Measurements from ENCODE around the gene RALB.
A peak's percentile ranks its signal among the peaks of the same experiment; 100 is the strongest.
"Not testable (repeated sequence)": the region's sequence is repeated elsewhere in the genome, so short reads cannot be mapped to it uniquely, and the experiment has no call there.

The RALB gene

DNA sequence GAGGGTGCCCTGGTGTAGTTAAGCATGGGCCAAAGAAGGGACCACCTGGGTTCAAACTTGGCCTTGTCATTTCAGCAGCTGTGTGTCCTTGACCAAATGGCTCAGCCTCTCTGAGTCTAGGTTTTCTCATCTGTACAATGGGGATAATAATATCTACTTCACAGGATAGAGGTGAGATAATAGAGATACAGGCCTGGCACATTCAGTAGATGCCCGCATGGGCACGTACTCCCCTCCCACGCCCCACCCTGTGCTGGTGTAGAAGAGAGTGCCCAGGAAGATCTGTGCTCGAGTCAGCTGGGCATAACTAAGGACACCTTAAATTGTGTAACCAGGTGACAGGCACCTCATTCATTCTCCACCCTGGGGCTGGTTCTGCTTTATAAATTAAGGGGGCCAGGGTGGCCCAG, 21.1 kb upstream of the RALB start:
- TF ChIP-seq, protein P1, sequence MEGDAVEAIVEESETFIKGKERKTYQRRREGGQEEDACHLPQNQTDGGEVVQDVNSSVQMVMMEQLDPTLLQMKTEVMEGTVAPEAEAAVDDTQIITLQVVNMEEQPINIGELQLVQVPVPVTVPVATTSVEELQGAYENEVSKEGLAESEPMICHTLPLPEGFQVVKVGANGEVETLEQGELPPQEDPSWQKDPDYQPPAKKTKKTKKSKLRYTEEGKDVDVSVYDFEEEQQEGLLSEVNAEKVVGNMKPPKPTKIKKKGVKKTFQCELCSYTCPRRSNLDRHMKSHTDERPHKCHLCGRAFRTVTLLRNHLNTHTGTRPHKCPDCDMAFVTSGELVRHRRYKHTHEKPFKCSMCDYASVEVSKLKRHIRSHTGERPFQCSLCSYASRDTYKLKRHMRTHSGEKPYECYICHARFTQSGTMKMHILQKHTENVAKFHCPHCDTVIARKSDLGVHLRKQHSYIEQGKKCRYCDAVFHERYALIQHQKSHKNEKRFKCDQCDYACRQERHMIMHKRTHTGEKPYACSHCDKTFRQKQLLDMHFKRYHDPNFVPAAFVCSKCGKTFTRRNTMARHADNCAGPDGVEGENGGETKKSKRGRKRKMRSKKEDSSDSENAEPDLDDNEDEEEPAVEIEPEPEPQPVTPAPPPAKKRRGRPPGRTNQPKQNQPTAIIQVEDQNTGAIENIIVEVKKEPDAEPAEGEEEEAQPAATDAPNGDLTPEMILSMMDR (IDR thresholded peaks at IDR 0.05; ENCODE audit: low read depth, low read length) = no peak
- H3K4me3 ChIP-seq (ENCODE audit: low read depth, low read length) = no peak overlapping the region
- DNase-seq (ENCODE audit: low read depth, low spot score) = no peak
- in situ Hi-C loops (cut with HindIII; ENCODE audit: low sequenced_read_pairs) = no loop called here

DNA sequence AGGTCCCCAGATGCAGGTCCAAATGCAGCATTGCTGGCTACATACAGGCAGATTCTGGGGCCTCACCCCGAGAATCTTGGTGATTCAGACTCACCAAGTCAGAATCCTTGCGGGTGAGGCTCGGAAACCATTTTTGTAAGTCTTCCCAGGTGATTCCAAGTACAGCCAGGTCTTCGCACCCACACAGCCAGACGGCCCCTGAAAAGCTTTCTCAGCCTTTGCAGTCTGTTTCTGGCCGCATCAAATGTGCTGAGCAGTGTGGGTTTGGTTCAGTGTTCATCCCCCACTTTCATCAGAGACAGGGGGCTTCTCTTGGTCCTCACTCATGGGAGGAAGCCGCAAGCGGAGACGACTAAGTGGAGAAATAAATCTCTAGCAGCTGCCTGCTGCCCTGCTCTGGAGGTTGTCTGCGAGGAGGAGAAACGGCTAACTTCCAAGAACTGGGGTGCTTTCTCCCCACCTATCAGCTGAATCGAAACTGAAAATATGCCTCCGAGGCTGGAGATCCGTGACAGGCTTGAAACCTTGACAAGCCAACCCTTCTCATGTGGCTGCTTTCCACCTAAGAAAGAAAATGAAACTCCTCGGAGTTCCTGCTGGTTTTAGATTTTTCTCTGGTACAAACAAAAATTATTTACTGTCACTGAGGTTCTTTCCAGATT, 20.5 kb upstream of the RALB start:
- TF ChIP-seq, protein P1 (IDR thresholded peaks at IDR 0.05; ENCODE audit: low read depth, low read length) = no peak
- no peak for DNase-seq (ENCODE audit: low read depth, low spot score)
- in situ Hi-C loops (cut with HindIII; ENCODE audit: low sequenced_read_pairs) = no loop called here
- peak overlapping the region; percentile 8 for H3K4me3 ChIP-seq (ENCODE audit: low read depth, low read length)

DNA sequence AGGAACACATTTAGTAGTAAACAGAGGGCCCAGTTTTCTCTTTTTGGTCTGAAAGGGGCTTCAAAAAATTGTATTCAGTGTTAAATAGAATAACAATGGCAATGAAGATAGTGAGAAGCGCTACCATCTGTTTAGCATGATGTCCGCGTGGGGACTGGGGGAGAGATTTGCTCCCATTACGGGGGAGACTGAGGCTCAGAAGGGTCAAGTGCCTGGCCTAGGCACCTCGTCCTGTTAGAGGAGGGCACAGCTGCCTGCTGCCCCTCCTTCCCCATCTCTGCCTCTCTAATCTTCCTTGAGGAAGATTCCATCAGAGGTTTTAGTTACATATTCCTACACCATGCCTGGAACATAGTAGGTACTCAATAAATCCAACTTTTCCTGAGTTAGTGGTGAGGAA, 19.4 kb upstream of the RALB start:
- TF ChIP-seq, protein P1 (IDR thresholded peaks at IDR 0.05; ENCODE audit: low read depth, low read length) = no peak
- no peak for DNase-seq (ENCODE audit: low read depth, low spot score)

DNA sequence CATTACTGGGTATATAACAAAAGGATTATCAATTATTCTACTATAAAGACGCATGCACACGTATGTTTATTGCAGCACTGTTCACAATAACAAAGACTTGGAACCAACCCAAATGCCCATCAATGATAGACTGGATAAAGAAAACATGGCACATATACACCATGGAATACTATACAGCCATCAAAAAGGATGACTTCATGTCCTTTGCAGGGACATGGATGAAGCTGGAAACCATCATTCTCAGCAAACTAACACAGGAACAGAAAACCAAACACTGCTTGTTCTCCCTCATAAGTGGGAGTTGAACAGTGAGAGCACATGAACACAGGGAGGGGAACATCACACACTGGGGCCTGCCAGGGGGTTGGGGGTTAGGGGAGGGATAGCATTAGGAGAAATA, 17.5 kb upstream of the RALB start:
- H3K4me3 ChIP-seq (ENCODE audit: low read depth, low read length); DNase-seq (ENCODE audit: low read depth, low spot score); in situ Hi-C loops (cut with HindIII; ENCODE audit: low sequenced_read_pairs): not testable (repeated sequence)

More for the DNA sequence above, 19.4 kb upstream of the RALB start:
- in situ Hi-C loops (cut with HindIII; ENCODE audit: low sequenced_read_pairs) = no loop called here
- no peak overlapping the region for H3K4me3 ChIP-seq (ENCODE audit: low read depth, low read length)

DNA sequence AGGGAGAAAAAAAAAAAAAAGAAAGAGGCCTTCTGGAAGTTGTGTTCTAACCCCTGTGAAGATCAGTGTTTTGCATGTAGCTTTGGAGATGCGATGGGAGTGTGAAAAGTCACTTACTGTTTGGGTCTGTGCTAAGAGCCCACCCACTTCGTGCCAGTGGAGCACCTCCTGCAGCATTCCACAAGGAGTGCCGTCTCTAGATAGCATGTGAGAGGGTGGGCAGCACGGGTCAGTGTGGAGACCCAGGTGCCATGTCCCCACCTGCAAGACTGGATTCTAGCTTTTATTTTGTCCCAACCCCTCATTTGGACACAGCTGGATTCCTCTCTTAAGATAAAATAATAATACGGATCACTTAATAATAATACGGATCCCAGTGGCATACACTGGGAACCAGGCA, 17.0 kb upstream of the RALB start:
- DNase-seq (ENCODE audit: low read depth, low spot score) = no peak
- TF ChIP-seq, protein P1 (IDR thresholded peaks at IDR 0.05; ENCODE audit: low read depth, low read length) = no peak
- no peak overlapping the region for H3K4me3 ChIP-seq (ENCODE audit: low read depth, low read length)
- in situ Hi-C loops (cut with HindIII; ENCODE audit: low sequenced_read_pairs) = no loop called here

- TF ChIP-seq, protein P1 (IDR thresholded peaks at IDR 0.05; ENCODE audit: low read depth, low read length) = no peak
- H3K4me3 ChIP-seq (ENCODE audit: low read depth, low read length) = no peak overlapping the region
- no peak for DNase-seq (ENCODE audit: low read depth, low spot score)
- in situ Hi-C loops (cut with HindIII; ENCODE audit: low sequenced_read_pairs) = no loop called here
Measured at GRCh38 chr2:120236316-120236715, 16.3 kb upstream of the RALB start.

- no peak overlapping the region for H3K4me3 ChIP-seq (ENCODE audit: low read depth, low read length)
- TF ChIP-seq, protein P1 (IDR thresholded peaks at IDR 0.05; ENCODE audit: low read depth, low read length) = no peak
- in situ Hi-C loops (cut with HindIII; ENCODE audit: low sequenced_read_pairs) = no loop called here
Measured at GRCh38 chr2:120236791-120237190, 15.9 kb upstream of the RALB start.

More at GRCh38 chr2:120236791-120237190, 15.9 kb upstream of the RALB start:
- no peak for DNase-seq (ENCODE audit: low read depth, low spot score)

Data from astrocyte of the spinal cord (primary cell).